ENCODE data around the gene GPS2.

Gene GPS2

GRCh38 chr17:7262935-7263800 is 52.0 kb downstream of the GPS2 start:
- no peak for DNase-seq

Measured in anterior cingulate cortex (tissue), 58 donors.